ENCODE measurements around the gene DEPP1.

- TF ChIP-seq CTCF (IDR thresholded peaks at IDR 0.05) (no peak), POLR2A (IDR thresholded peaks at IDR 0.05) (no peak)
These were observed 13.6 kb upstream of the DEPP1 start for GRCh38 chr10:44992070-44992731.
